CD4-positive, alpha-beta T cell treated with Interleukin-6 at 100 ng/mL for 8 hours (primary cell): ENCODE measurements around the gene PPFIA1.
"Not testable (repeated sequence)": the region's sequence is repeated elsewhere in the genome, so short reads cannot be mapped to it uniquely, and the experiment has no call there.

Source experiments
- DNase-seq: peaks from one replicate; pipeline ENCODE4 v3.0.0-alpha.2; 2020; ENCODE audit warnings: mixed read lengths, low spot score

The PPFIA1 gene

GRCh38 chr11:70359451-70360205, 89.1 kb downstream of the PPFIA1 start:
- DNase-seq, result no peak

- DNase-seq, result no peak
These were observed 89.7 kb downstream of the PPFIA1 start for GRCh38 chr11:70360211-70360610.

- no peak for DNase-seq
These were observed 93.7 kb downstream of the PPFIA1 start for GRCh38 chr11:70364178-70364577.

GRCh38 chr11:70364745-70365543, 94.5 kb downstream of the PPFIA1 start:
- DNase-seq, result peak; percentile 36

GRCh38 chr11:70365544-70365927, 95.0 kb downstream of the PPFIA1 start:
- DNase-seq, result no peak

- no peak for DNase-seq
These were observed 96.6 kb downstream of the PPFIA1 start for GRCh38 chr11:70367071-70367470.

- DNase-seq, result no peak
These were observed 98.5 kb downstream of the PPFIA1 start for GRCh38 chr11:70368961-70369360.

- DNase-seq, result peak; percentile 4
These were observed 100.8 kb downstream of the PPFIA1 start for GRCh38 chr11:70371241-70371640.

GRCh38 chr11:70372076-70372475, 101.6 kb downstream of the PPFIA1 start:
- no peak for DNase-seq

- DNase-seq, result no peak
These were observed 106.1 kb downstream of the PPFIA1 start for GRCh38 chr11:70376621-70377020.

GRCh38 chr11:70377645-70378044, 107.2 kb downstream of the PPFIA1 start:
- DNase-seq, result no peak

- no peak for DNase-seq
These were observed 108.1 kb downstream of the PPFIA1 start for GRCh38 chr11:70378506-70379134.

- no peak for DNase-seq
These were observed 110.9 kb downstream of the PPFIA1 start for GRCh38 chr11:70381350-70381749.

- DNase-seq, result no peak
These were observed 111.7 kb downstream of the PPFIA1 start for GRCh38 chr11:70381872-70382861.

GRCh38 chr11:70383664-70384565, 113.4 kb downstream of the PPFIA1 start:
- no peak for DNase-seq

GRCh38 chr11:70384566-70385152, 114.2 kb downstream of the PPFIA1 start:
- DNase-seq, result no peak

GRCh38 chr11:70387564-70387963, 117.1 kb downstream of the PPFIA1 start:
- no peak for DNase-seq

- DNase-seq, result no peak
These were observed 118.7 kb downstream of the PPFIA1 start for GRCh38 chr11:70389201-70389600.

GRCh38 chr11:70390882-70391281, 120.4 kb downstream of the PPFIA1 start:
- DNase-seq, result not testable (repeated sequence)
